Ovary (tissue), 3 donors: Measurements from ENCODE around the gene COL4A4.

Experiments used
- CTCF ChIP-seq, 3 donors: fragments of 450-650 bp in 2 of 3; fragments of 200-600 bp in 1 of 3; IDR thresholded peaks; one replicate each; pipeline versions ENCODE4 v1.5.1 to v1.8.0; 2016 to 2022; ENCODE audit warnings: antibody characterized with exemption in 3 of 3, mild to moderate bottlenecking in 1 of 3
- POLR2A ChIP-seq: fragments of 450-650 bp; IDR thresholded peaks from one replicate; pipeline ENCODE4 v1.6.1; 2017; ENCODE audit warnings: antibody characterized with exemption, mild to moderate bottlenecking, moderate library complexity
- donor health status: DM: no; HTN: no; CAD: no.

DNA sequence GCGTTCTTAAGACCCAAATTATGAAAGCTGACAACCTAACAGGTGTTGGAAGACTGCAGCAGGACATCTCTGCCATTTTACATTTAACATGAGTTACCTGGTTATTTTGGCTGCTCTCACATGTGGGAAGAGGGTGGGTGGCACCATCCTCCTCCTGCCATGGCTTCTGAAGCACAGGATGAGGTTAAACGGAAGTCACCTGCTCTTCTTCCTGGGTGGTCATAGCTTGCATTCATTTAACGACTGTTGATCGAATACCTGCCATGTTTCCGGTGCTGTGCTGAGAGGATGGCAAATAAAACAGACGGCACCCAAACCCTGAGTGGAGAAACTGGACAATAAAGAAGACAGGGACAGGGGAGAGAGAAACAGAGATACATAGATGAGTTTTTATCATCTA lies 210.2 kb downstream of the COL4A4 start:
- TF ChIP-seq CTCF (IDR thresholded peaks at IDR 0.05) (no peak), POLR2A (no peak)
